Panc1 (cell line): Measurements from ENCODE around the gene PDE4A. TPM values are rescaled to one million over a fixed set of nuclear protein-coding genes. Genes with fewer than 3 reads are reported as not detected.
"Not testable (repeated sequence)": the region's sequence is repeated elsewhere in the genome, so short reads cannot be mapped to it uniquely, and the experiment has no call there.

Source experiments
- ATAC-seq: fragments of 200-7000 bp; cut with Tn5 transposase; 2 replicates; pipeline ENCODE4 v1.9.1; 2020; ENCODE audit warnings: mild to moderate bottlenecking, moderate library complexity
- BruUV-seq: library from RNA; stranded (reverse); fragments of 400-500 nt; replicated peaks from 2 replicates; lab custom pipeline; 2021; lab: Mats Ljungman, UMichigan
- CTCF ChIA-PET: fragments of 300-600 bp; sonication (Branson Sonifier 250); formaldehyde crosslinking; loops from one replicate; lab custom pipeline; 2022; ENCODE audit warnings: antibody characterized with exemption; lab: Charles Lee
- POLR2A ChIA-PET: fragments of 300-600 bp; sonication (Branson Sonifier 250); formaldehyde crosslinking; loops from one replicate; lab custom pipeline; 2022; ENCODE audit warnings: antibody characterized with exemption; lab: Charles Lee
- DNase-seq: peaks from one replicate; pipeline ENCODE4 v3.0.0-alpha.2; 2010; ENCODE audit warnings: low read depth, low spot score
- H3K27ac ChIP-seq: 2 replicates; pipeline ENCODE4 v1.5.1; 2011; ENCODE audit warnings: mild to moderate bottlenecking, low read length, inconsistent platforms
- H3K27me3 ChIP-seq: fragments of 200-500 bp; sonication (Bioruptor generic); 2 replicates; pipeline ENCODE4 v1.6.0; 2014; ENCODE audit warnings: low read length, inconsistent platforms; ENCODE audit not compliant: control insufficient read depth, insufficient read depth
- H3K36me3 ChIP-seq: fragments of 200-500 bp; sonication (Bioruptor generic); 2 replicates; pipeline ENCODE4 v1.5.1; 2014; ENCODE audit warnings: inconsistent platforms, mild to moderate bottlenecking, low read length, moderate library complexity; ENCODE audit not compliant: control insufficient read depth, insufficient read depth
- H3K4me1 ChIP-seq: 2 replicates; pipeline ENCODE4 v1.5.1; 2011; ENCODE audit warnings: inconsistent platforms, mild to moderate bottlenecking, low read length, moderate library complexity; ENCODE audit not compliant: control insufficient read depth, insufficient read depth
- H3K4me3 ChIP-seq, 2 experiments: 2 replicates each; pipeline ENCODE4 v1.5.1; 2011 to 2012; ENCODE audit warnings: low read depth in 2 of 2, low read length in 2 of 2, mild to moderate bottlenecking in 2 of 2, inconsistent platforms in 1 of 2, moderate library complexity in 1 of 2
- H3K9me3 ChIP-seq: fragments of 200-500 bp; sonication (Bioruptor generic); 2 replicates; pipeline ENCODE4 v1.5.1; 2014; ENCODE audit warnings: low read depth, mild to moderate bottlenecking, inconsistent platforms, low read length, moderate library complexity; ENCODE audit not compliant: control insufficient read depth, insufficient read depth
- CTCF ChIP-seq: fragments of 450-650 bp; IDR thresholded peaks from 2 replicates; pipeline ENCODE4 v1.5.1; 2017; ENCODE audit warnings: mild to moderate bottlenecking
- POLR2AphosphoS5 ChIP-seq: IDR thresholded peaks from 2 replicates; pipeline ENCODE4 v1.6.1; 2012; ENCODE audit warnings: mild to moderate bottlenecking, low read depth, low read length, moderate library complexity
- SIN3A ChIP-seq: IDR thresholded peaks from 2 replicates; pipeline ENCODE4 v1.6.1; 2012; ENCODE audit warnings: low read depth, mild to moderate bottlenecking, low read length, moderate library complexity, borderline replicate concordance; ENCODE audit not compliant: insufficient read depth
- TCF7L2 ChIP-seq: IDR thresholded peaks from 2 replicates; pipeline ENCODE4 v1.6.1; 2011; ENCODE audit warnings: mild to moderate bottlenecking, low read depth, low read length, inconsistent platforms
- in situ Hi-C: cut with HindIII; loops from 2 replicates; pipeline ENCODE4 v1.10.0; 2016; ENCODE audit warnings: low sequenced_read_pairs, low pct_unique_long_range_greater_than_20kb
- intact Hi-C: fragments of 100-400 bp; cut with micrococcal nuclease; formaldehyde crosslinking; loops from one replicate; pipeline ENCODE4 v1.10.0; 2022; ENCODE audit not compliant: unreplicated experiment
- total RNA-seq: library from RNA; stranded (reverse); gene quantifications from one replicate; pipeline ENCODE4 v1.2.1, GENCODE V29; 2021; ENCODE audit not compliant: unreplicated experiment
- TF ChIP-seq, protein P1 (sequence below), 2 experiments: IDR thresholded peaks; 2 replicates each; pipeline ENCODE4 v1.6.1; 2011 to 2012; ENCODE audit warnings: low read depth in 2 of 2, control low read depth in 1 of 2, low read length in 1 of 2, mild to moderate bottlenecking in 1 of 2, moderate library complexity in 1 of 2; ENCODE audit not compliant: insufficient read depth in 1 of 2

PDE4A gene
- total RNA-seq, 1 experiment from 2014 or later, result 25.8 TPM

DNA sequence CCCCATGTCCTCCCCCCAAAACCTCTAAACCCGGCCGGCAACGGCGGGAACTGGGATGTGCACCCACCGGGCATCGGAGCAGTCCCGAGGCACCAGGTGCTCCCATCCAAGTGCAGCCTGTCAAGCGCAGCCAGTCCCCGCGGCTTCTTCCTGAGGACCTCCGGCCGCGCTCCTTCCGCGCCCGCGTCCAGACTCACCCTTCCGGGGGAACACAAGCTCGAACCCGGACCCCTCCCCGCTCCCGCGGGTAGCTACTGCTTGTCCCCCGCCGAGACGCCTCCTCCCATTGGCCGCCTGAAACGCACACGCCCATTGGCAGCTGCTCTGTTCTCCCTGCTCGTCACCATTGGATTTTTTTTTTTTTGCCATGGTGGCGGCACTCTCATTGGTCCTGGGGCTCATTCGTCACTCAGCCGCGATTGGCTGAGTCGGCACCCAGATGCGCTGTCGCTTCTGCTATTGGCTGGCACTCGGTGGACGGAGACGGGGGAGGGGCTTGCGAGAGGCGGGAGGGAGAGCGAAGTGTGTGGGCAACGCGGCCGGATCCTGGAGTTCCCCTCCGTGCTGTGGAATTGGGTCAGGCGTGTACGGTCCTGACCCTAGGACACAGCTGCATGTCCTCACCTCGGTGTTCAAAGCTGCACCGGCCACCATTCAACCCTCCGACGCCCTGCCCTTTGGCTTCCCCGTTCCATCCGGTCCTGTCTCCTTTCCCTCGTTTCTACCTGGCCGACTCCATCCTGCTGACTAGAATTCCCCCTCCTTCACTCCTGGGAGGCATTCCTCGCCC lies 39.8 kb upstream of the PDE4A start, which contains the start of gene TYK2:
Gene TYK2, minus strand, starts transcription at position 260 of the 790 bp plus-strand sequence. CDS start 2,166 bp downstream, outside the sequence.
- CTCF ChIA-PET, result interaction anchor here (1.7 kb wide), 1 partner anchor 8 kb away, joined by 8 read pairs; no protein-coding TSS in a partner anchor
- intact Hi-C loops (no loop called here), in situ Hi-C loops (no loop called here)

GRCh38 chr19:10383223-10383499 lies 37.2 kb upstream of the PDE4A start:
- POLR2A ChIA-PET, BruUV-seq, H3K36me3 ChIP-seq, H3K4me3 ChIP-seq, in situ Hi-C loops, H3K27me3 ChIP-seq, H3K4me1 ChIP-seq, H3K9me3 ChIP-seq, intact Hi-C loops, DNase-seq, ATAC-seq, H3K27ac ChIP-seq: not testable (repeated sequence)
- CTCF ChIA-PET, result interaction anchor here (0.7 kb wide), 1 partner anchor 124 kb away, joined by 10 read pairs; no protein-coding TSS in a partner anchor

More for the DNA sequence above, 39.8 kb upstream of the PDE4A start, which contains the start of gene TYK2:
- H3K27ac ChIP-seq, result peak within 1 kb of the TSS; percentile 93
- H3K27me3 ChIP-seq, result no peaks in the 10 kb centered on the region
- H3K36me3 ChIP-seq, result no peaks in the 10 kb centered on the region
- H3K4me1 ChIP-seq, result peaks cover 3% of the 10 kb centered on the region; the same call in 1 of the 2 replicates
- BruUV-seq, result no TSS peak
- H3K9me3 ChIP-seq, result no peaks in the 10 kb centered on the region
- H3K4me3 ChIP-seq, result peak within 1 kb of the TSS; percentile 94 to 95
- TF ChIP-seq SIN3A (peak; percentile 70; the same call in 1 of the 2 replicates), CTCF (no peak), POLR2AphosphoS5 (peak; percentile 74), TCF7L2 (no peak)
- TF ChIP-seq, protein P1, sequence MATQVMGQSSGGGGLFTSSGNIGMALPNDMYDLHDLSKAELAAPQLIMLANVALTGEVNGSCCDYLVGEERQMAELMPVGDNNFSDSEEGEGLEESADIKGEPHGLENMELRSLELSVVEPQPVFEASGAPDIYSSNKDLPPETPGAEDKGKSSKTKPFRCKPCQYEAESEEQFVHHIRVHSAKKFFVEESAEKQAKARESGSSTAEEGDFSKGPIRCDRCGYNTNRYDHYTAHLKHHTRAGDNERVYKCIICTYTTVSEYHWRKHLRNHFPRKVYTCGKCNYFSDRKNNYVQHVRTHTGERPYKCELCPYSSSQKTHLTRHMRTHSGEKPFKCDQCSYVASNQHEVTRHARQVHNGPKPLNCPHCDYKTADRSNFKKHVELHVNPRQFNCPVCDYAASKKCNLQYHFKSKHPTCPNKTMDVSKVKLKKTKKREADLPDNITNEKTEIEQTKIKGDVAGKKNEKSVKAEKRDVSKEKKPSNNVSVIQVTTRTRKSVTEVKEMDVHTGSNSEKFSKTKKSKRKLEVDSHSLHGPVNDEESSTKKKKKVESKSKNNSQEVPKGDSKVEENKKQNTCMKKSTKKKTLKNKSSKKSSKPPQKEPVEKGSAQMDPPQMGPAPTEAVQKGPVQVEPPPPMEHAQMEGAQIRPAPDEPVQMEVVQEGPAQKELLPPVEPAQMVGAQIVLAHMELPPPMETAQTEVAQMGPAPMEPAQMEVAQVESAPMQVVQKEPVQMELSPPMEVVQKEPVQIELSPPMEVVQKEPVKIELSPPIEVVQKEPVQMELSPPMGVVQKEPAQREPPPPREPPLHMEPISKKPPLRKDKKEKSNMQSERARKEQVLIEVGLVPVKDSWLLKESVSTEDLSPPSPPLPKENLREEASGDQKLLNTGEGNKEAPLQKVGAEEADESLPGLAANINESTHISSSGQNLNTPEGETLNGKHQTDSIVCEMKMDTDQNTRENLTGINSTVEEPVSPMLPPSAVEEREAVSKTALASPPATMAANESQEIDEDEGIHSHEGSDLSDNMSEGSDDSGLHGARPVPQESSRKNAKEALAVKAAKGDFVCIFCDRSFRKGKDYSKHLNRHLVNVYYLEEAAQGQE (IDR thresholded peaks at IDR 0.05; ENCODE audit: insufficient read depth in 1 of 2, low read depth in 2 of 2, low read length in 1 of 2), result no peak
- DNase-seq, result peak; percentile 94
- POLR2A ChIA-PET, result interaction anchor here (0.5 to 1.0 kb wide), 4 partner anchors 47 to 270 kb away, joined by 3 to 13 read pairs (median 5); no protein-coding TSS in a partner anchor
- peak; percentile 98 for ATAC-seq

- no peak for ATAC-seq
- Histone ChIP-seq H3K36me3 (no peaks in the 10 kb centered on the region), H3K9me3 (no peaks in the 10 kb centered on the region), H3K27ac (no peak overlapping the region), H3K4me3 (no peak overlapping the region), H3K4me1 (peaks cover 3% of the 10 kb centered on the region; the same call in 1 of the 2 replicates), H3K27me3 (no peaks in the 10 kb centered on the region)
- no TSS peak for BruUV-seq
- no peak for TF ChIP-seq CTCF
- no peak for TF ChIP-seq POLR2AphosphoS5
- TF ChIP-seq TCF7L2, result no peak
- TF ChIP-seq, protein P1 (IDR thresholded peaks at IDR 0.05; ENCODE audit: insufficient read depth in 1 of 2, low read depth in 2 of 2, low read length in 1 of 2), result no peak
- no peak for TF ChIP-seq SIN3A
- ChIA-PET CTCF (no interaction called here), POLR2A (no interaction called here)
- intact Hi-C loops, result no loop called here
- no peak for DNase-seq
- in situ Hi-C loops, result no loop called here
Observed at GRCh38 chr19:10384580-10384979, 35.8 kb upstream of the PDE4A start.
